DMS153 treated with DMSO at 0.1 percent for 48 hours (cell line): Measurements from ENCODE around the gene DENND4A.
"Not testable (repeated sequence)": the region's sequence is repeated elsewhere in the genome, so short reads cannot be mapped to it uniquely, and the experiment has no call there.

Experiments
- DNase-seq: peaks from one replicate; lab custom pipeline; 2025; ENCODE audit not compliant: unreplicated experiment; lab: John Stamatoyannopoulos, UW

Gene DENND4A

GRCh38 chr15:65819563-65819960 lies 27.5 kb upstream of the DENND4A start:
- no peak for DNase-seq

- DNase-seq = no peak
Measured at GRCh38 chr15:65818927-65819562, 27.0 kb upstream of the DENND4A start.

GRCh38 chr15:65816441-65816840 lies 24.3 kb upstream of the DENND4A start:
- DNase-seq = no peak

GRCh38 chr15:65816008-65816407 lies 23.9 kb upstream of the DENND4A start:
- DNase-seq = not testable (repeated sequence)

- not testable (repeated sequence) for DNase-seq
Measured at GRCh38 chr15:65814271-65814670, 22.2 kb upstream of the DENND4A start.

- no peak for DNase-seq
Measured at GRCh38 chr15:65812916-65813315, 20.8 kb upstream of the DENND4A start.

- no peak for DNase-seq
Measured at GRCh38 chr15:65812467-65812866, 20.4 kb upstream of the DENND4A start.

- DNase-seq = no peak
Measured at GRCh38 chr15:65811835-65812234, 19.7 kb upstream of the DENND4A start.

GRCh38 chr15:65811011-65811733 lies 19.1 kb upstream of the DENND4A start:
- DNase-seq = not testable (repeated sequence)

GRCh38 chr15:65806397-65806796 lies 14.3 kb upstream of the DENND4A start:
- no peak for DNase-seq

- no peak for DNase-seq
Measured at GRCh38 chr15:65805019-65805745, 13.1 kb upstream of the DENND4A start.

GRCh38 chr15:65804252-65804931 lies 12.3 kb upstream of the DENND4A start:
- no peak for DNase-seq

- DNase-seq = no peak
Measured at GRCh38 chr15:65801229-65801805, 9.2 kb upstream of the DENND4A start.

GRCh38 chr15:65796610-65797078 lies 4.6 kb upstream of the DENND4A start:
- DNase-seq = no peak

GRCh38 chr15:65795663-65796216 lies 3.6 kb upstream of the DENND4A start:
- DNase-seq = no peak

- no peak for DNase-seq
Measured at GRCh38 chr15:65793818-65794104, 1.7 kb upstream of the DENND4A start.

GRCh38 chr15:65792988-65793817 lies 1.1 kb upstream of the DENND4A start:
- no peak for DNase-seq

GRCh38 chr15:65791335-65792137 lies 557 bp downstream of the DENND4A start:
- DNase-seq = no peak

GRCh38 chr15:65790694-65791334 lies 1.3 kb downstream of the DENND4A start:
- no peak for DNase-seq
